ACC112 (cell line): ENCODE results near the gene PPARGC1A.
A peak's percentile ranks its signal among the peaks of the same experiment; 100 is the strongest.

ENCODE experiments used
- H2AFZ ChIP-seq: fragments of 200-600 bp; sonication (generic); one replicate; pipeline ENCODE4 v1.6.0; 2017; ENCODE audit warnings: antibody characterized with exemption, low read length; ENCODE audit not compliant: unreplicated experiment
- H3K27ac ChIP-seq: fragments of 200-600 bp; sonication (generic); 2 replicates; pipeline ENCODE4 v1.5.1; 2014; ENCODE audit warnings: low read depth, mild to moderate bottlenecking, antibody characterized with exemption, low read length, moderate library complexity
- H3K27me3 ChIP-seq: fragments of 200-600 bp; sonication (generic); 2 replicates; pipeline ENCODE4 v1.6.1; 2014; ENCODE audit warnings: mild to moderate bottlenecking, antibody characterized with exemption, low read length, moderate library complexity, mixed read lengths; ENCODE audit not compliant: insufficient read depth
- H3K36me3 ChIP-seq: fragments of 200-600 bp; sonication (generic); 2 replicates; pipeline ENCODE4 v1.6.1; 2016; ENCODE audit warnings: mild to moderate bottlenecking, antibody characterized with exemption, low read length, moderate library complexity, mixed read lengths; ENCODE audit not compliant: insufficient read depth
- H3K4me1 ChIP-seq: fragments of 200-600 bp; sonication (generic); one replicate; pipeline ENCODE4 v1.6.1; 2016; ENCODE audit warnings: low read length, mixed read lengths; ENCODE audit not compliant: insufficient read depth, unreplicated experiment, control insufficient read depth
- H3K4me3 ChIP-seq: fragments of 200-600 bp; sonication (generic); 2 replicates; pipeline ENCODE4 v1.5.1; 2014; ENCODE audit warnings: mild to moderate bottlenecking, low read depth, low read length
- H3K79me2 ChIP-seq: fragments of 200-600 bp; sonication (generic); one replicate; pipeline ENCODE4 v1.6.0; 2016; ENCODE audit warnings: low read length; ENCODE audit not compliant: control insufficient read depth, unreplicated experiment, insufficient read depth

PPARGC1A gene

GRCh38 chr4:23889814-23890341, at the start of gene PPARGC1A:
Gene PPARGC1A (minus strand): TSS chr4:23890047. CDS start chr4:23889957, 90 bp downstream.
- Histone ChIP-seq H3K36me3 (no peaks in the 10 kb centered on the region), H3K4me1 (peaks cover 3% of the 10 kb centered on the region), H3K79me2 (no peaks in the 10 kb centered on the region), H3K4me3 (peak within 1 kb of the TSS; percentile 81), H3K27me3 (0 out of 2 replicates have a peak, but pooled peaks cover 4% of the 10 kb centered on the region), H2AFZ (peak within 1 kb of the TSS; percentile 73), H3K27ac (peak within 1 kb of the TSS; percentile 50)

- Histone ChIP-seq H3K27me3 (no peaks in the 10 kb centered on the region), H2AFZ (no peak overlapping the region), H3K27ac (no peak overlapping the region), H3K36me3 (no peaks in the 10 kb centered on the region), H3K4me1 (peaks cover 25% of the 10 kb centered on the region), H3K4me3 (no peak overlapping the region), H3K79me2 (no peaks in the 10 kb centered on the region)
Measured at GRCh38 chr4:23938796-23939195, 48.9 kb upstream of the PPARGC1A start.

GRCh38 chr4:23937173-23937572, 47.3 kb upstream of the PPARGC1A start:
- Histone ChIP-seq H3K27me3 (no peaks in the 10 kb centered on the region), H3K27ac (no peak overlapping the region), H3K79me2 (no peaks in the 10 kb centered on the region)

GRCh38 chr4:23934915-23935314, 45.1 kb upstream of the PPARGC1A start:
- no peaks in the 10 kb centered on the region for H3K79me2 ChIP-seq
- H3K4me1 ChIP-seq, result peaks cover 32% of the 10 kb centered on the region
- no peak overlapping the region for H2AFZ ChIP-seq
- H3K27ac ChIP-seq, result peak overlapping the region; percentile 32
- no peaks in the 10 kb centered on the region for H3K27me3 ChIP-seq
- no peaks in the 10 kb centered on the region for H3K36me3 ChIP-seq
- H3K4me3 ChIP-seq, result no peak overlapping the region

More at GRCh38 chr4:23937173-23937572, 47.3 kb upstream of the PPARGC1A start:
- Histone ChIP-seq H3K36me3 (no peaks in the 10 kb centered on the region), H2AFZ (no peak overlapping the region), H3K4me1 (peaks cover 25% of the 10 kb centered on the region), H3K4me3 (no peak overlapping the region)

GRCh38 chr4:23934223-23934622, 44.4 kb upstream of the PPARGC1A start:
- no peak overlapping the region for H3K4me3 ChIP-seq
- H3K79me2 ChIP-seq, result no peaks in the 10 kb centered on the region
- no peak overlapping the region for H2AFZ ChIP-seq
- H3K4me1 ChIP-seq, result peaks cover 32% of the 10 kb centered on the region
- no peaks in the 10 kb centered on the region for H3K27me3 ChIP-seq
- H3K27ac ChIP-seq, result no peak overlapping the region
- no peaks in the 10 kb centered on the region for H3K36me3 ChIP-seq

- Histone ChIP-seq H2AFZ (no peak overlapping the region), H3K4me1 (peaks cover 32% of the 10 kb centered on the region), H3K79me2 (no peaks in the 10 kb centered on the region), H3K4me3 (no peak overlapping the region), H3K36me3 (no peaks in the 10 kb centered on the region), H3K27me3 (no peaks in the 10 kb centered on the region), H3K27ac (no peak overlapping the region)
Measured at GRCh38 chr4:23932901-23933308, 43.1 kb upstream of the PPARGC1A start.

- Histone ChIP-seq H3K79me2 (no peaks in the 10 kb centered on the region), H3K4me1 (peaks cover 32% of the 10 kb centered on the region), H2AFZ (no peak overlapping the region), H3K27ac (no peak overlapping the region), H3K27me3 (no peaks in the 10 kb centered on the region), H3K4me3 (no peak overlapping the region), H3K36me3 (no peaks in the 10 kb centered on the region)
Measured at GRCh38 chr4:23932186-23932585, 42.3 kb upstream of the PPARGC1A start.

GRCh38 chr4:23931489-23931830, 41.6 kb upstream of the PPARGC1A start:
- Histone ChIP-seq H3K27me3 (no peaks in the 10 kb centered on the region), H3K4me3 (no peak overlapping the region), H3K79me2 (no peaks in the 10 kb centered on the region), H3K4me1 (peaks cover 26% of the 10 kb centered on the region), H3K27ac (no peak overlapping the region), H3K36me3 (no peaks in the 10 kb centered on the region), H2AFZ (no peak overlapping the region)

GRCh38 chr4:23930750-23931488, 41.1 kb upstream of the PPARGC1A start:
- H3K27ac ChIP-seq, result no peak overlapping the region
- H2AFZ ChIP-seq, result no peak overlapping the region
- H3K4me3 ChIP-seq, result no peak overlapping the region
- H3K79me2 ChIP-seq, result no peaks in the 10 kb centered on the region
- H3K27me3 ChIP-seq, result no peaks in the 10 kb centered on the region
- H3K4me1 ChIP-seq, result peaks cover 26% of the 10 kb centered on the region
- H3K36me3 ChIP-seq, result no peaks in the 10 kb centered on the region

- Histone ChIP-seq H3K36me3 (no peaks in the 10 kb centered on the region), H2AFZ (no peak overlapping the region), H3K4me3 (no peak overlapping the region), H3K27ac (no peak overlapping the region), H3K4me1 (peaks cover 12% of the 10 kb centered on the region), H3K79me2 (no peaks in the 10 kb centered on the region), H3K27me3 (no peaks in the 10 kb centered on the region)
Measured at GRCh38 chr4:23929248-23929647, 39.4 kb upstream of the PPARGC1A start.

- Histone ChIP-seq H3K4me3 (no peak overlapping the region), H3K4me1 (no peaks in the 10 kb centered on the region), H3K36me3 (no peaks in the 10 kb centered on the region), H3K27ac (no peak overlapping the region), H2AFZ (no peak overlapping the region), H3K27me3 (0 out of 2 replicates have a peak, but pooled peaks cover 5% of the 10 kb centered on the region), H3K79me2 (no peaks in the 10 kb centered on the region)
Measured at GRCh38 chr4:23924556-23924955, 34.7 kb upstream of the PPARGC1A start.
